Breast epithelium (tissue), 4 donors: ENCODE measurements around the gene BCAR1. TPM values are rescaled to one million over a fixed set of nuclear protein-coding genes. Genes with fewer than 3 reads are reported as not detected.

Experiments
- DNase-seq, 2 donors: peaks; one replicate each; pipeline ENCODE4 v3.0.0-alpha.2; 2019; ENCODE audit warnings: low spot score in 2 of 2
- H3K27ac ChIP-seq, 2 donors: fragments of 200-600 bp; sonication (generic) in 1 of 2; one replicate each; pipeline ENCODE4 v1.5.1; 2016 to 2019; ENCODE audit warnings: mild to moderate bottlenecking in 1 of 2
- H3K27me3 ChIP-seq, 2 donors: fragments of 200-600 bp; sonication (generic) in 1 of 2; one replicate each; pipeline versions ENCODE4 v1.5.1 to v1.6.0; 2017 to 2019; ENCODE audit warnings: control low read depth in 1 of 2, mild to moderate bottlenecking in 1 of 2
- H3K36me3 ChIP-seq: fragments of 200-600 bp; one replicate; pipeline ENCODE4 v1.5.1; 2019
- H3K4me1 ChIP-seq, 2 donors: fragments of 200-600 bp; sonication (generic); one replicate each; pipeline ENCODE4 v1.5.1; 2016 to 2019; ENCODE audit warnings: control low read depth in 1 of 2
- H3K4me3 ChIP-seq, 3 donors: fragments of 200-600 bp; sonication (generic); 1 replicate in 2 of 3; 2 replicates in 1 of 3; pipeline ENCODE4 v1.5.1; 2016 to 2019; ENCODE audit warnings: mild to moderate bottlenecking in 3 of 3, moderate library complexity in 2 of 3
- H3K9me3 ChIP-seq, 2 donors: fragments of 200-600 bp; sonication (generic) in 1 of 2; one replicate each; pipeline ENCODE4 v1.5.1; 2016 to 2019; ENCODE audit warnings: control low read depth in 1 of 2
- CTCF ChIP-seq, 3 donors: fragments of 450-650 bp; IDR thresholded peaks; one replicate each; pipeline ENCODE4 v1.5.1; 2016 to 2017; ENCODE audit warnings: antibody characterized with exemption in 3 of 3, mild to moderate bottlenecking in 3 of 3, moderate library complexity in 3 of 3
- POLR2A ChIP-seq: fragments of 450-650 bp; IDR thresholded peaks from one replicate; pipeline ENCODE4 v1.6.1; 2016; ENCODE audit warnings: antibody characterized with exemption, mild to moderate bottlenecking, moderate library complexity
- POLR2AphosphoS5 ChIP-seq, 3 donors: sonication (generic); formaldehyde crosslinking; IDR thresholded peaks; one replicate each; pipeline ENCODE4 v1.6.1; 2017; ENCODE audit warnings: antibody characterized with exemption in 3 of 3
- intact Hi-C: fragments of 100-400 bp; cut with DNase I; formaldehyde crosslinking; loops from one replicate; pipeline ENCODE4 v1.15.1; 2023; ENCODE audit warnings: low total_unique reads
- total RNA-seq, 3 donors: library from RNA; depleted of rRNA; stranded (reverse); fragments of >200 nt; gene quantifications; one replicate each; pipeline ENCODE4 v1.1.0, GENCODE V29; 2016

Gene BCAR1
- 10 to 100 TPM; 13.6 to 38.7 (median 32.9) TPM for total RNA-seq

- DNase-seq = peak; percentile 70 to 79
- intact Hi-C loops = loop anchor here (10.0 kb wide), 1 partner anchor 133 kb away; no protein-coding TSS in a partner anchor
Observed at GRCh38 chr16:75251280-75252048, at the start of gene BCAR1. Gene BCAR1, minus strand, starts transcription at chr16:75251624. Its CDS starts 142 bp downstream, at chr16:75251482.

GRCh38 chr16:75298267-75298666, 46.8 kb upstream of the BCAR1 start:
- H3K27me3 ChIP-seq = no peaks in the 10 kb centered on the region
- H3K27ac ChIP-seq = no peak overlapping the region
- H3K9me3 ChIP-seq = no peaks in the 10 kb centered on the region
- TF ChIP-seq CTCF (IDR thresholded peaks at IDR 0.05) = no peak
- TF ChIP-seq POLR2AphosphoS5 (IDR thresholded peaks at IDR 0.05) = no peak
- TF ChIP-seq POLR2A = no peak
- no peak overlapping the region for H3K4me3 ChIP-seq
- H3K4me1 ChIP-seq = no peaks in the 10 kb centered on the region
- intact Hi-C loops = no loop called here
- H3K36me3 ChIP-seq = no peaks in the 10 kb centered on the region
- DNase-seq = no peak

More at GRCh38 chr16:75251280-75252048, at the start of gene BCAR1:
- no peaks in the 10 kb centered on the region for H3K9me3 ChIP-seq
- H3K4me1 ChIP-seq = peaks cover 48 to 52% of the 10 kb centered on the region in 2 donors
- peak within 1 kb of the TSS; percentile 71 to 88 (median 74) for H3K4me3 ChIP-seq
- TF ChIP-seq CTCF (IDR thresholded peaks at IDR 0.05) = no peak
- no peak for TF ChIP-seq POLR2A
- TF ChIP-seq POLR2AphosphoS5 (IDR thresholded peaks at IDR 0.05) = peak in 1 of 3 donors; percentile 6
- H3K27ac ChIP-seq = peak within 1 kb of the TSS; percentile 95 to 98
- no peaks in the 10 kb centered on the region for H3K36me3 ChIP-seq
- no peaks in the 10 kb centered on the region for H3K27me3 ChIP-seq

GRCh38 chr16:75296606-75297005, 45.2 kb upstream of the BCAR1 start:
- DNase-seq = no peak
- Histone ChIP-seq H3K36me3 (no peaks in the 10 kb centered on the region), H3K9me3 (no peaks in the 10 kb centered on the region), H3K27ac (no peak overlapping the region), H3K27me3 (no peaks in the 10 kb centered on the region), H3K4me1 (no peaks in the 10 kb centered on the region), H3K4me3 (no peak overlapping the region)
- no peak for TF ChIP-seq POLR2A
- intact Hi-C loops = no loop called here

- intact Hi-C loops = no loop called here
- no peaks in the 10 kb centered on the region for H3K27me3 ChIP-seq
- no peak for DNase-seq
- no peak overlapping the region for H3K27ac ChIP-seq
- H3K9me3 ChIP-seq = no peaks in the 10 kb centered on the region
- no peak overlapping the region for H3K4me3 ChIP-seq
- TF ChIP-seq POLR2AphosphoS5 (IDR thresholded peaks at IDR 0.05) = no peak
- no peak for TF ChIP-seq CTCF (IDR thresholded peaks at IDR 0.05)
- TF ChIP-seq POLR2A = no peak
- H3K36me3 ChIP-seq = no peaks in the 10 kb centered on the region
- H3K4me1 ChIP-seq = no peaks in the 10 kb centered on the region
Observed at GRCh38 chr16:75294773-75295459, 43.5 kb upstream of the BCAR1 start.

- Histone ChIP-seq H3K27me3 (no peaks in the 10 kb centered on the region), H3K9me3 (no peaks in the 10 kb centered on the region), H3K36me3 (no peaks in the 10 kb centered on the region), H3K4me1 (no peaks in the 10 kb centered on the region), H3K27ac (peak overlapping the region in 1 of 2 donors; percentile 39), H3K4me3 (no peak overlapping the region)
- no peak for DNase-seq
- TF ChIP-seq POLR2A = no peak
- intact Hi-C loops = no loop called here
Observed at GRCh38 chr16:75293772-75294171, 42.3 kb upstream of the BCAR1 start.

- Histone ChIP-seq H3K27ac (peak overlapping the region in 1 of 2 donors; percentile 39), H3K27me3 (no peaks in the 10 kb centered on the region), H3K4me1 (no peaks in the 10 kb centered on the region), H3K4me3 (no peak overlapping the region), H3K9me3 (no peaks in the 10 kb centered on the region), H3K36me3 (no peaks in the 10 kb centered on the region)
- no peak for DNase-seq
- TF ChIP-seq POLR2A (no peak), CTCF (IDR thresholded peaks at IDR 0.05) (no peak), POLR2AphosphoS5 (IDR thresholded peaks at IDR 0.05) (no peak)
- intact Hi-C loops = no loop called here
Observed at GRCh38 chr16:75293173-75293572, 41.7 kb upstream of the BCAR1 start.
